GM21825 (cell line): ENCODE measurements around the gene CSRP3.

Source experiments
- ATAC-seq: cut with Tn5 transposase; IDR thresholded peaks from one replicate; pipeline ENCODE4 v1.9.1; 2021; ENCODE audit warnings: mild to moderate bottlenecking, moderate library complexity; ENCODE audit not compliant: unreplicated experiment

Gene CSRP3

GRCh38 chr11:19134004-19134403 lies 67.8 kb downstream of the CSRP3 start:
- ATAC-seq = no peak
